Skeletal muscle cell (primary cell): ENCODE measurements around the gene TNFAIP8.
A peak's percentile ranks its signal among the peaks of the same experiment; 100 is the strongest.

ENCODE experiments used
- DNase-seq: peaks from one replicate; pipeline ENCODE4 v3.0.0-alpha.2; 2010; ENCODE audit warnings: low read depth
- H3K4me3 ChIP-seq: 2 replicates; pipeline ENCODE4 v1.5.1; 2011; ENCODE audit warnings: low read depth, mild to moderate bottlenecking, control low read depth, low read length, moderate library complexity

The TNFAIP8 gene

GRCh38 chr5:119363271-119363670 lies 7.5 kb downstream of the TNFAIP8 start:
- no peak for DNase-seq
- no peak overlapping the region for H3K4me3 ChIP-seq

GRCh38 chr5:119363936-119364335 lies 8.1 kb downstream of the TNFAIP8 start:
- no peak for DNase-seq
- H3K4me3 ChIP-seq: no peak overlapping the region

GRCh38 chr5:119365847-119366539 lies 10.2 kb downstream of the TNFAIP8 start:
- DNase-seq: no peak
- no peak overlapping the region for H3K4me3 ChIP-seq

GRCh38 chr5:119366540-119366881 lies 10.7 kb downstream of the TNFAIP8 start:
- no peak overlapping the region for H3K4me3 ChIP-seq
- DNase-seq: no peak

- H3K4me3 ChIP-seq: no peak overlapping the region
- DNase-seq: no peak
These were observed 11.9 kb downstream of the TNFAIP8 start for GRCh38 chr5:119367502-119368237.

GRCh38 chr5:119368238-119368630 lies 12.4 kb downstream of the TNFAIP8 start:
- no peak for DNase-seq
- no peak overlapping the region for H3K4me3 ChIP-seq

GRCh38 chr5:119370486-119370885 lies 14.7 kb downstream of the TNFAIP8 start:
- H3K4me3 ChIP-seq: no peak overlapping the region
- DNase-seq: no peak

- no peak for DNase-seq
These were observed 15.3 kb downstream of the TNFAIP8 start for GRCh38 chr5:119371146-119371545.

GRCh38 chr5:119373449-119373858 lies 17.6 kb downstream of the TNFAIP8 start:
- DNase-seq: no peak
- H3K4me3 ChIP-seq: no peak overlapping the region

More at GRCh38 chr5:119371146-119371545, 15.3 kb downstream of the TNFAIP8 start:
- H3K4me3 ChIP-seq: no peak overlapping the region

- H3K4me3 ChIP-seq: no peak overlapping the region
- DNase-seq: no peak
These were observed 19.1 kb downstream of the TNFAIP8 start for GRCh38 chr5:119374901-119375300.

- no peak for DNase-seq
- H3K4me3 ChIP-seq: no peak overlapping the region
These were observed 21.2 kb downstream of the TNFAIP8 start for GRCh38 chr5:119377066-119377465.

GRCh38 chr5:119378075-119378700 lies 22.4 kb downstream of the TNFAIP8 start:
- DNase-seq: no peak
- no peak overlapping the region for H3K4me3 ChIP-seq

GRCh38 chr5:119379096-119379495 lies 23.3 kb downstream of the TNFAIP8 start:
- DNase-seq: no peak
- no peak overlapping the region for H3K4me3 ChIP-seq

GRCh38 chr5:119379942-119380547 lies 24.2 kb downstream of the TNFAIP8 start:
- no peak overlapping the region for H3K4me3 ChIP-seq
- no peak for DNase-seq

- DNase-seq: peak; percentile 45
- H3K4me3 ChIP-seq: no peak overlapping the region
These were observed 26.4 kb downstream of the TNFAIP8 start for GRCh38 chr5:119382169-119382568.

- no peak overlapping the region for H3K4me3 ChIP-seq
- no peak for DNase-seq
These were observed 27.2 kb downstream of the TNFAIP8 start for GRCh38 chr5:119383008-119383407.

GRCh38 chr5:119385136-119385535 lies 29.3 kb downstream of the TNFAIP8 start:
- no peak for DNase-seq
- no peak overlapping the region for H3K4me3 ChIP-seq

GRCh38 chr5:119385536-119386128 lies 29.8 kb downstream of the TNFAIP8 start:
- no peak overlapping the region for H3K4me3 ChIP-seq
- DNase-seq: no peak

- no peak for DNase-seq
- H3K4me3 ChIP-seq: no peak overlapping the region
These were observed 31.0 kb downstream of the TNFAIP8 start for GRCh38 chr5:119386596-119387344.
